ACC112 (cell line): ENCODE measurements around the gene HLA-DMA.
"Not testable (repeated sequence)": the region's sequence is repeated elsewhere in the genome, so short reads cannot be mapped to it uniquely, and the experiment has no call there.

Experiments used
- H2AFZ ChIP-seq: fragments of 200-600 bp; sonication (generic); one replicate; pipeline ENCODE4 v1.6.0; 2017; ENCODE audit warnings: antibody characterized with exemption, low read length; ENCODE audit not compliant: unreplicated experiment
- H3K27ac ChIP-seq: fragments of 200-600 bp; sonication (generic); 2 replicates; pipeline ENCODE4 v1.5.1; 2014; ENCODE audit warnings: low read depth, mild to moderate bottlenecking, antibody characterized with exemption, low read length, moderate library complexity
- H3K27me3 ChIP-seq: fragments of 200-600 bp; sonication (generic); 2 replicates; pipeline ENCODE4 v1.6.1; 2014; ENCODE audit warnings: mild to moderate bottlenecking, antibody characterized with exemption, low read length, moderate library complexity, mixed read lengths; ENCODE audit not compliant: insufficient read depth
- H3K36me3 ChIP-seq: fragments of 200-600 bp; sonication (generic); 2 replicates; pipeline ENCODE4 v1.6.1; 2016; ENCODE audit warnings: mild to moderate bottlenecking, antibody characterized with exemption, low read length, moderate library complexity, mixed read lengths; ENCODE audit not compliant: insufficient read depth
- H3K4me1 ChIP-seq: fragments of 200-600 bp; sonication (generic); one replicate; pipeline ENCODE4 v1.6.1; 2016; ENCODE audit warnings: low read length, mixed read lengths; ENCODE audit not compliant: insufficient read depth, unreplicated experiment, control insufficient read depth
- H3K4me3 ChIP-seq: fragments of 200-600 bp; sonication (generic); 2 replicates; pipeline ENCODE4 v1.5.1; 2014; ENCODE audit warnings: mild to moderate bottlenecking, low read depth, low read length
- H3K79me2 ChIP-seq: fragments of 200-600 bp; sonication (generic); one replicate; pipeline ENCODE4 v1.6.0; 2016; ENCODE audit warnings: low read length; ENCODE audit not compliant: control insufficient read depth, unreplicated experiment, insufficient read depth

The HLA-DMA gene

GRCh38 chr6:32953775-32954174, 878 bp upstream of the HLA-DMA start:
- no peak overlapping the region for H3K4me3 ChIP-seq
- peaks cover 4% of the 10 kb centered on the region for H3K4me1 ChIP-seq
- no peak overlapping the region for H3K27ac ChIP-seq
- H2AFZ ChIP-seq, result no peak overlapping the region
- no peaks in the 10 kb centered on the region for H3K27me3 ChIP-seq
- no peaks in the 10 kb centered on the region for H3K36me3 ChIP-seq
- H3K79me2 ChIP-seq, result no peaks in the 10 kb centered on the region

GRCh38 chr6:32950449-32950848, 2.4 kb downstream of the HLA-DMA start:
- Histone ChIP-seq H2AFZ (no peak overlapping the region), H3K79me2 (no peaks in the 10 kb centered on the region), H3K27me3 (no peaks in the 10 kb centered on the region), H3K4me3 (no peak overlapping the region), H3K4me1 (peaks cover 4% of the 10 kb centered on the region), H3K27ac (no peak overlapping the region), H3K36me3 (no peaks in the 10 kb centered on the region)

- H3K27me3 ChIP-seq, result no peaks in the 10 kb centered on the region
- peaks cover 4% of the 10 kb centered on the region for H3K4me1 ChIP-seq
- no peak overlapping the region for H3K27ac ChIP-seq
- no peaks in the 10 kb centered on the region for H3K36me3 ChIP-seq
- H3K79me2 ChIP-seq, result no peaks in the 10 kb centered on the region
- no peak overlapping the region for H3K4me3 ChIP-seq
- H2AFZ ChIP-seq, result no peak overlapping the region
Observed at GRCh38 chr6:32950010-32950409, 2.9 kb downstream of the HLA-DMA start.

- H3K27ac ChIP-seq, result no peak overlapping the region
- H3K79me2 ChIP-seq, result no peaks in the 10 kb centered on the region
- no peaks in the 10 kb centered on the region for H3K27me3 ChIP-seq
- no peaks in the 10 kb centered on the region for H3K36me3 ChIP-seq
- no peak overlapping the region for H2AFZ ChIP-seq
- peaks cover 4% of the 10 kb centered on the region for H3K4me1 ChIP-seq
- no peak overlapping the region for H3K4me3 ChIP-seq
Observed at GRCh38 chr6:32949113-32949512, 3.8 kb downstream of the HLA-DMA start.

- Histone ChIP-seq H3K36me3 (no peaks in the 10 kb centered on the region), H3K4me1 (peaks cover 4% of the 10 kb centered on the region), H3K4me3 (no peak overlapping the region), H2AFZ (no peak overlapping the region), H3K27me3 (no peaks in the 10 kb centered on the region), H3K79me2 (no peaks in the 10 kb centered on the region), H3K27ac (no peak overlapping the region)
Observed at GRCh38 chr6:32947552-32948465, 5.1 kb downstream of the HLA-DMA start.

GRCh38 chr6:32946893-32947292, 6.0 kb downstream of the HLA-DMA start:
- H3K79me2 ChIP-seq, result no peaks in the 10 kb centered on the region
- H2AFZ ChIP-seq, result no peak overlapping the region
- no peak overlapping the region for H3K4me3 ChIP-seq
- no peaks in the 10 kb centered on the region for H3K27me3 ChIP-seq
- H3K36me3 ChIP-seq, result no peaks in the 10 kb centered on the region
- no peak overlapping the region for H3K27ac ChIP-seq
- no peaks in the 10 kb centered on the region for H3K4me1 ChIP-seq

- H3K27me3 ChIP-seq, result no peaks in the 10 kb centered on the region
- no peak overlapping the region for H2AFZ ChIP-seq
- H3K4me3 ChIP-seq, result no peak overlapping the region
- no peaks in the 10 kb centered on the region for H3K79me2 ChIP-seq
- no peaks in the 10 kb centered on the region for H3K36me3 ChIP-seq
- H3K27ac ChIP-seq, result no peak overlapping the region
- no peaks in the 10 kb centered on the region for H3K4me1 ChIP-seq
Observed at GRCh38 chr6:32945953-32946352, 6.9 kb downstream of the HLA-DMA start.

- peaks cover under 1% of the 10 kb centered on the region; the same call in 1 of the 2 replicates for H3K27me3 ChIP-seq
- no peak overlapping the region for H3K4me3 ChIP-seq
- H3K36me3 ChIP-seq, result no peaks in the 10 kb centered on the region
- H3K79me2 ChIP-seq, result no peaks in the 10 kb centered on the region
- H3K4me1 ChIP-seq, result no peaks in the 10 kb centered on the region
- no peak overlapping the region for H2AFZ ChIP-seq
- H3K27ac ChIP-seq, result no peak overlapping the region
Observed at GRCh38 chr6:32945108-32945760, 7.7 kb downstream of the HLA-DMA start.

- Histone ChIP-seq H3K27ac (no peak overlapping the region), H3K36me3 (no peaks in the 10 kb centered on the region), H3K4me3 (no peak overlapping the region), H2AFZ (no peak overlapping the region), H3K27me3 (peaks cover 12% of the 10 kb centered on the region), H3K4me1 (no peaks in the 10 kb centered on the region), H3K79me2 (no peaks in the 10 kb centered on the region)
Observed at GRCh38 chr6:32943864-32944649, 8.8 kb downstream of the HLA-DMA start.

- H3K4me1 ChIP-seq, H3K79me2 ChIP-seq, H3K27ac ChIP-seq, H2AFZ ChIP-seq, H3K4me3 ChIP-seq, H3K36me3 ChIP-seq: not testable (repeated sequence)
- peaks cover 23% of the 10 kb centered on the region for H3K27me3 ChIP-seq
Observed at GRCh38 chr6:32942555-32943123, 10.3 kb downstream of the HLA-DMA start.
